HG02981 (cell line): ENCODE data around the gene STARD13.

ENCODE experiments used
- ATAC-seq: cut with Tn5 transposase; IDR thresholded peaks from one replicate; pipeline ENCODE4 v1.9.1; 2021; ENCODE audit warnings: mild to moderate bottlenecking, moderate library complexity; ENCODE audit not compliant: unreplicated experiment

STARD13 gene

GRCh38 chr13:33285420-33286124, at the start of gene STARD13:
STARD13 (minus strand) TSS chr13:33285755; CDS start chr13:33285638, 117 bp downstream.
- peak; percentile 57 for ATAC-seq

GRCh38 chr13:33334831-33335230, 49.3 kb upstream of the STARD13 start:
- no peak for ATAC-seq

DNA sequence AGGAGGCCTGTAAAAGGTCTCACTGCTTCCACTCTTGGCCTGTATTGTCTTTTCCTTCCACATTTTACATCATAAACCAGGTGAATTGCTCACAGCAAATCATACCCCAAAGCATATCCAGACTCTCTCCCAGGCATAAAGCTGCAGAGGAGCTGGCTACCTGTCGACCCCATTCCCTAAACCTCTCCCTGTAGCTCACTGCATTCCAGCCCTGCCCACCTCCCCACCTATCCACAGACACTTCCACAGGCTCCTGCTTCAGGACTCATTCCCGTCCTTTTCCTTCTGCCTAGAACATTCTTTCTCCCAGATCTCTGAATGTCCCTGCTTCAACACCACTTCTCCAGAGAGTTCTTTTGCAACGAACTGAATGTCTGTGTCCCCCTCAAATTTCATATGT, 46.4 kb upstream of the STARD13 start:
- ATAC-seq, result no peak

DNA sequence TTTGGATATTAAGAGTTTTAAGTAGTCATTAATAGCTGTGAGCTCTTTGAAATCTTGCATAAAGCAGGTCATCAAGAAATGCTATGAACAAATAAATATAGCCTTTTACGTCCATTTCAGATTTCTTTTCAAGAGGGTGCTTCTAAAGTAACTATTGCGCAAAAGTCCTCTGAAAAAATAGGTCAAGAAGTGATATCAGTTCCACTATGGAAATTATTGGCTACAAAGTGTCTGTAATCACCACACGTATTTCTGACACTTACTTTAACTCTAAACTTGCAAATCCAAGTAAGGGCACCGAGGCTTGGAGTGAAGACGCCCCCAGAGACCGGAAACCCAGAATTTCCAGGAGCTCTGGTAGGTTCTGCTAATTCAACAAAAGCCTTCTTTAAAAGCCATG, 44.9 kb upstream of the STARD13 start:
- no peak for ATAC-seq

DNA sequence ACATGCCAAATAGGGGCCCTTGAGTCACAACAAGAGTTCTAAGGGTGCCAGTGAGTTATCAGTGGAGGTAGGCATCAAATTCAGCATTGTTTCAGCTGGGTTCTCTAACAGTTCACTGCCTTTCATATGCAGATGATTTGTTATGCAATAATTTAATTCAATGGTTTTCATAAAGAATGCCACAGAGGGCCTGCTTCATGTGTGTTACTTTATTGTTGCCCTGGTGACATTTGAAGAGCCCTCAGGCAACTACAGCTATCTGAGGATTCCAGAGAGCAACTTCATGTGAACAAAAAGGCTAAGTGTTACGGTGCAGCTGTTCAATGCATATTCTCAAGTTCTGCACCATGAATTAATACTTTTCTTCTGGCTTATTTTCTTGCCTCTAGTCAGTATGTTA, 43.1 kb upstream of the STARD13 start:
- no peak for ATAC-seq

- no peak for ATAC-seq
Measured at GRCh38 chr13:33326723-33327122, 41.2 kb upstream of the STARD13 start.

DNA sequence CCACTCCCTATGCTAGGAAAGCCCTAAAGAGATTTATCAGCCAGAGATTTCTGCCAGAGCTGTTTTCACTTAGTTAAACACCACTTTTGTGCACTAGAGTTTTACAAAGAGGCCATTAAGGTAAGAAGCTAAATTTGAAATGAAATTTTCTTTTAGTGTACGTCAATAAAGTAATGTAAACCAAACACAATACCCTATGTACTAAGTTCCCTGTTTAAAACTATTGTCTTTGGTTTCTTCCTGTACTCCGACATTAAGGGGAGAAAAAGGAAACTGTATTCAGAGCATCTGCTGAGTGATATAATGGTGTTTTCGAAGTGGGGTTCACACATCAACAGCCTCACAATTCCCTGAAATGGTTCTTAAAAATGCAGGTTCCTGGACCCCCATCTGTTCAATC, 40.7 kb upstream of the STARD13 start:
- ATAC-seq, result no peak

GRCh38 chr13:33323801-33324510, 38.4 kb upstream of the STARD13 start:
- no peak for ATAC-seq

DNA sequence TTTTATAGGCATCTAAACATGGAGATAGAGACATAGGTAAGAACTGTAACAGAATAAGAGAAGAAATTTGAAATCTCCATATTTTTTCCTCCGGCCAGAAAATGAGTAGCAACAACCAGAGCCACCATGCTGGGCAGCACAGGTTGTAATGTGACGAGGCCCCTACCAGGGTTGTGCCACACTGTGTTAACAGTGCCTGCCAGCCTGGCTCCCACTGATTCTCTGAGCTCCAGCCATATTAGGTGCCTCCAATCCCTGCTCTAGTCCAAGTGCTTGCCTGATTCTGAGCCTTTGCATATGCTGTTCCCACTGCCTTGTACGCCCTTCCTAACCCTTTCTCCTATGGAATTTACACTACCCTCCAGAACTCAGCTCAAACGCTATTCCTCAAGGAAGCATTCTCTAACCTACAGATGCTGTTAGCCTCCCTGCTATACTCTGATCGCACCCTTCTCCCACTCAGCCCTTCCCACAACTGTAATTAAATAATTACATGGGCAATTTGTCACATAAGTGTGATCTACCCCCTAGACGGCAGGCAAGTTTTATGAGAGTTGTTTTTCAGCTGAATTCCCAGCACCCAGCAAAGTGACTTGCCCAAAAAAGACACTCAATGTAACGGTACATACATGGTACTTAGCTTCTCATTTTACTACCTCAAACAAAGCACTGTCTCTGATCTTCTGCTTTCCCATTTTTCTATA, 37.6 kb upstream of the STARD13 start:
- ATAC-seq, result no peak

DNA sequence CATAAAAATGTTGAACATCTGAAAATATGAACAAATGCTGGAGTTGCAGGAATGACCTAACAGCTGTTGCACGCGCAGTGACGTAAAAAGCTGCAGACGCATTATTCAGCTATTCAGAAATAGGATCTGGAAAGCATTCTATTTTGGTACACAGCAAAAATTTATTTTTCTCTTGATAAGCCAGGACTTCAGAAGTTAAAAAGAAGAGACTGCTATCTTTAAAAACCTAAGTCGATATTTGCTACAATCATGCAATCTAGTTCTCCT, 36.9 kb upstream of the STARD13 start:
- no peak for ATAC-seq

DNA sequence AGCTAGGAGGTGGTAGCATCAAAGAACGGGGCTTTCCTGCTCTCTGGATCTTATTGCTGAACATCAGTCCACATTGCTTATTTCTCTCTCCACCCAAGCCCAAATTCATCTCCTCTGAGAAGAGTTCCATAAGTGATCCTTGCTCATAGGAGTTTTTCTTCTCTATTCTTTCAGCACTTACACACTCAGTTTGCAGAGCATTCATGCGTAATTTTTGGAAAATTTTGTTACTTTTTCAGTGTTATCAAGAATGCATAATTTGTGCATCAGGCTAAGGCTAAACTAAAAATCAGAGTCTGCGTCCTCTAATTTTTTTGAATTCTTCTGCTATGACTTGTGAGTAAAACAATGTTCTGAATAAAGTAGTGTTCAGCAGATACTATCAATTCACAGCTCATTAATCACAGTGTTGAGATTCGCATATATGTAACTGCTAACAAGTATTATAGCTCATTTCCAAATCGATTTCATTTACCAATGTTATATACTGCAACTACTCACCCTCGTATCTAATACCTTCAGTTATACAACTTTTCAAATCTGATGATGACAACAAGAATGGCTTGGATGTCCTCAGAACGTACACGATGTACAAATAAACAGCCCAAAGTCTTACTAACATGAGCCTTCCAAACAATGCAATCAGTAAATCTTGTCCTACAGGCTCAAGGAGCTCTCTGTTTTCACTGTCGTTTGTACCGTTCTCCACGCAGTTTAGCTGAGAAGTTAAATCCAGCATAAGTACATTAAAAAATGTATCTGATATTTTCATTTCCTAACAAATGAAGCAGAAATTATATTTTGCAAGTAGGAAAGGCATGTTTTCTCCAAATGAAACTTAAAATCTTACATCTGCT, 36.4 kb upstream of the STARD13 start:
- ATAC-seq, result no peak

- ATAC-seq, result no peak
Measured at GRCh38 chr13:33319859-33320258, 34.3 kb upstream of the STARD13 start.

DNA sequence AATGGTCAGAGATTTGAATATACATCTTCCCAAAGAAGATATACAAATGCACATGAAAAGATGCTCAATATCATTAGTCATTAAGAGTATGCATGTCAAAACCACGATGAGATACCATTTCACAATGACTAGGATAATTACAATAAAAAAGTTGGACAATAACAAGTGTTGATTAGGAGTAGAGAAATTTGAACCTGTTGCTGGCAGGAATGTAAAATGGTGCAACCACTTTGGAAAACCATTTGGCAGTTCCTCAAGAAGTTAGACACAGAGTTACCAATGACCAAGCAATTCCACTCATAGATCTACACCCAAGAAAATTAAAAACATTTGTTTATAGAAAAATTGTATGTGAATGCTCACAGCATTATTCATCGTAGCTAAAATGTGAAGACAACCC, 33.2 kb upstream of the STARD13 start:
- no peak for ATAC-seq

DNA sequence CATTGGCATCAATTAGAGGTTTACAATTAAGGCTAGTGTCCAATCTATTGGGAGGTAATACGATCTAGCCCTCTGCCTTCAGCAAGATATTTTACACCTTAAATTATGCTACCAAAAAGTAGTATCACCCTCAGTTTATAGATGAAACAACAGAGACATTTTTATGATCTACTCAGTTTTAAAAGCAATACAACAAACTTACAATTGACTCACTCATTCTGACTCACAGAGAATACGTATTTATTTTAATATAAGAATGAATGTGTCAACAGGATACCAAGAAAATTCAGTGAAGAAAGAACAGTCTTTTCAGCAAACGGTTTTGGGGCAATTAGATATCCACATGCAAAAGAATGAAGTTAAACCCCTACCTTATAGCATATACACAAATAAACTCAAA, 32.5 kb upstream of the STARD13 start:
- no peak for ATAC-seq

DNA sequence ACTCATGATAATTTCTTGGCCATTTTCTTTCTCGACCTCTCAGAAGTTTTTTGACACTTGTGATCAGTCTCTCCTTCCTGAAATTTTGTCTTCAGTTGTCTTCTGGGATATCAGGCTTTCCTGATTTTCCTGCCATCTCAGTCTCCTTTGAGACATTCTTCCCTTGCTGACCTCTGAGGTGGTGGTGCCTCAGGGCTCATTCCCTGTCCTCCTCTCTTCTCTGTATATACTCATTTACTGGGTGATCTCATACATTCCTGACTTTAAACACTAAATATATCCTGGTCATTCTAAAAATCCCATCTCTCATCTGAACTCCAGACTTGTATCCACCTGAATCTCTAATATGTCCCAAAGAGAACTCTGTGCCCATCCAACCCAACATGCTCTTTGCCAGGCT, 31.3 kb upstream of the STARD13 start:
- ATAC-seq, result no peak

DNA sequence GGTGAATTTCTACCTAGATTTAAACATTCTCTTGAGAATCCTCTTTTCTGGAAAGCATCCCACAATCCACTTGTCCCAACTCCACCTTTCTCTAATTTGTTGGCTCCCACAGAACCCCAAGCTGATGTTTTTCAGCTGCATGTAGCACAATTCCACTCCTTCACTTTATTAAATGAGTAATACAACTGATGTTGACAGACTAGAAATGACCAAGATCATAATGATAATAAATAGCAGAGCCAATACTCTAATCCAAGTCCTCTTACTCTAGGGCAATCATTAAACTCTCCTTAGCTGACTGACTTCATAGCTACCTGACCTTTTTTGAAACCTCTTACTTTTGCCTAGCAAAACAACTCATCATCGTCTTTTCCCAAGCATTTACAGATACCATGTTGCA, 27.9 kb upstream of the STARD13 start:
- no peak for ATAC-seq

- ATAC-seq, result no peak
Measured at GRCh38 chr13:33312861-33313212, 27.3 kb upstream of the STARD13 start.

GRCh38 chr13:33312150-33312860, 26.8 kb upstream of the STARD13 start:
- ATAC-seq, result no peak

DNA sequence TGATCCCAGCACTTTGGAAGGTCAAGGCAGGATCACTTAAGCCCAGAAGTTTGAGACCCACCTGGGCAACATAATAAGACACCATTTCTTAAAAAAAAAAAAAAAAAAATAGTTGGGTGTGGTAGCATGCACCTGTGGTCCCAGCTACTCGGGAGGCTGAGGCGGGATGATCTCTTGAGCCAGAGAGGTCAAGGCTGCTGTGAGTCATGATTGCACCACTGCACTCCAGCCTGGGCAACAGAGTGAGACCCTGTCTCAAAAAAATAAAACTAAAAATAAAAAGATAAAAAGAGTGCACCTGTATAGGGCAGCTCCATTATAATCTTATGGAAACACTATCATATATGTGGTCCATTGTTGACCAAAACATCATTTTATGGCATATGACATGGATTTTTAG, 25.5 kb upstream of the STARD13 start:
- no peak for ATAC-seq

- ATAC-seq, result no peak
Measured at GRCh38 chr13:33310245-33311038, 24.9 kb upstream of the STARD13 start.
